Psoas muscle (tissue), 8 donors: Measurements from ENCODE around the gene EIF3I. TPM values are rescaled to one million over a fixed set of nuclear protein-coding genes. Genes with fewer than 3 reads are reported as not detected.

Experiments used
- ATAC-seq, 4 donors: fragments of 200-7000 bp; cut with Tn5 transposase; one replicate each; pipeline ENCODE4 v1.9.1; 2020; ENCODE audit warnings: moderate library complexity in 3 of 4, mild to moderate bottlenecking in 2 of 4
- DNase-seq, 2 donors: peaks; one replicate each; pipeline ENCODE4 v3.0.0-alpha.2; 2020
- H3K27ac ChIP-seq: fragments of 200-600 bp; one replicate; pipeline ENCODE4 v1.8.0; 2022
- H3K27me3 ChIP-seq, 3 donors: fragments of 200-600 bp in 1 of 3; one replicate each; pipeline versions ENCODE4 v1.6.1 to v1.8.0; 2013 to 2022; ENCODE audit warnings: low read length in 2 of 3, mild to moderate bottlenecking in 2 of 3, moderate library complexity in 1 of 3; ENCODE audit not compliant: insufficient read depth in 3 of 3
- H3K36me3 ChIP-seq, 2 donors: fragments of 200-600 bp in 1 of 2; one replicate each; pipeline versions ENCODE4 v1.6.1 to v1.8.0; 2013 to 2022; ENCODE audit warnings: low read depth in 1 of 2, mild to moderate bottlenecking in 1 of 2, moderate library complexity in 1 of 2; ENCODE audit not compliant: insufficient read depth in 1 of 2
- H3K4me1 ChIP-seq: fragments of 200-600 bp; one replicate; pipeline ENCODE4 v1.8.0; 2022
- H3K4me3 ChIP-seq: fragments of 200-600 bp; one replicate; pipeline ENCODE4 v1.8.0; 2022; ENCODE audit warnings: mild to moderate bottlenecking
- H3K9me3 ChIP-seq: fragments of 200-600 bp; one replicate; pipeline ENCODE4 v1.8.0; 2022
- CTCF ChIP-seq: fragments of 200-600 bp; IDR thresholded peaks from one replicate; pipeline ENCODE4 v1.8.0; 2022; ENCODE audit warnings: antibody characterized with exemption
- WGBS, 3 donors: extraction: QIAGEN DNeasy Blood & Tissue Kit; methylation state at CpG; one replicate each; pipeline versions ENCODE4 v1.1.6 to v1.1.7; 2013; 5-methylcytosine and 5-hydroxymethylcytosine counted together
- intact Hi-C, 2 donors: fragments of 100-400 bp; cut with DNase I; formaldehyde crosslinking; loops; one replicate each; pipeline versions ENCODE4 v1.11.0 to v1.14.2; 2022
- polyA plus RNA-seq, 3 donors: library from polyadenylated mRNA; stranded (reverse); fragments of 200-250 nt; gene quantifications; one replicate each; pipeline ENCODE4 v1.2.3, GENCODE V29; 2013
- total RNA-seq, 4 donors: library from RNA; stranded (reverse); fragmentation: NEBNext Ultra II Directional in 2 of 4; extraction: Animal tissue kit (Norgen Biotek cat#: 25700) in 2 of 4; gene quantifications; one replicate each; pipeline versions ENCODE4 v1.2.1 to v1.2.4, GENCODE V29; 2021 to 2023
- donor health status: healthy with polysubstance abuse.
- donor health status: DM: no; HTN: no; CAD: no; lungs with moderate emphysema.
- donor health status: Bipolar disorder and iron deficiency.
- donor health status: healthy.
- donor health status: DM: yes; HTN: yes; CAD: no.
- donor health status: DM: no; HTN: no; CAD: no.
- donor health status: DM: no; HTN: no; CAD: no.
- donor health status: DM: yes; HTN: yes; CAD: no.

The EIF3I gene
- total and polyA plus RNA-seq, 7 donors: 174 to 506 (median 238) TPM

- peak overlapping the region; percentile 35 for H3K4me3 ChIP-seq
- no peaks in the 10 kb centered on the region for H3K9me3 ChIP-seq
- no peaks in the 10 kb centered on the region for H3K36me3 ChIP-seq
- intact Hi-C loops: no loop called here
- 50 to 56% (median 54%) methylated on average over 11 to 12 of the region's 12 CpGs for WGBS, 3 donors
- peaks cover 0 to 2% (median 0%) of the 10 kb centered on the region in 3 donors for H3K27me3 ChIP-seq
- DNase-seq: peak; percentile 23 to 59
- peaks cover 28% of the 10 kb centered on the region for H3K4me1 ChIP-seq
- H3K27ac ChIP-seq: peak overlapping the region; percentile 53
- peak in 2 of 4 donors; percentile 4 to 24 for ATAC-seq
- TF ChIP-seq CTCF: no peak
Measured at GRCh38 chr1:32247452-32247851, 25.2 kb downstream of the EIF3I start.

- DNase-seq (peak; percentile 89), ATAC-seq (peak; percentile 75 to 86 (median 79))
- Histone ChIP-seq H3K9me3 (no peaks in the 10 kb centered on the region), H3K36me3 (no peaks in the 10 kb centered on the region), H3K27ac (peak overlapping the region; percentile 53), H3K4me3 (no peak overlapping the region), H3K4me1 (peaks cover 28% of the 10 kb centered on the region), H3K27me3 (peaks cover 0 to 2% (median 0%) of the 10 kb centered on the region in 3 donors)
- intact Hi-C loops: no loop called here
- 11 to 16% (median 12%) methylated on average over 24 to 31 of the region's 31 CpGs for WGBS, 3 donors
- peak; percentile 65 for TF ChIP-seq CTCF
Measured at GRCh38 chr1:32247983-32248889, 26.0 kb downstream of the EIF3I start.

- intact Hi-C loops: loop anchor here in 1 of 2 donors (5.0 kb wide), 1 partner anchor 47 kb away; no protein-coding TSS in a partner anchor
- H3K4me1 ChIP-seq: peaks cover 28% of the 10 kb centered on the region
Measured at GRCh38 chr1:32249831-32250525, 27.8 kb downstream of the EIF3I start.

More at GRCh38 chr1:32249831-32250525, 27.8 kb downstream of the EIF3I start:
- H3K36me3 ChIP-seq: no peaks in the 10 kb centered on the region
- peak overlapping the region; percentile 69 for H3K27ac ChIP-seq
- WGBS, 3 donors: 62 to 71% (median 70%) methylated on average over 9 of the region's 9 CpGs
- no peak overlapping the region for H3K4me3 ChIP-seq
- peaks cover 0 to 2% (median 0%) of the 10 kb centered on the region in 3 donors for H3K27me3 ChIP-seq
- H3K9me3 ChIP-seq: no peaks in the 10 kb centered on the region
- DNase-seq (peak; percentile 41 to 72), ATAC-seq (peak in 3 of 4 donors; percentile 29 to 40 (median 34))
- no peak for TF ChIP-seq CTCF
